Measurements from ENCODE around the gene NKIRAS2.
"Not testable (repeated sequence)": the region's sequence is repeated elsewhere in the genome, so short reads cannot be mapped to it uniquely, and the experiment has no call there.

NKIRAS2 gene

DNA sequence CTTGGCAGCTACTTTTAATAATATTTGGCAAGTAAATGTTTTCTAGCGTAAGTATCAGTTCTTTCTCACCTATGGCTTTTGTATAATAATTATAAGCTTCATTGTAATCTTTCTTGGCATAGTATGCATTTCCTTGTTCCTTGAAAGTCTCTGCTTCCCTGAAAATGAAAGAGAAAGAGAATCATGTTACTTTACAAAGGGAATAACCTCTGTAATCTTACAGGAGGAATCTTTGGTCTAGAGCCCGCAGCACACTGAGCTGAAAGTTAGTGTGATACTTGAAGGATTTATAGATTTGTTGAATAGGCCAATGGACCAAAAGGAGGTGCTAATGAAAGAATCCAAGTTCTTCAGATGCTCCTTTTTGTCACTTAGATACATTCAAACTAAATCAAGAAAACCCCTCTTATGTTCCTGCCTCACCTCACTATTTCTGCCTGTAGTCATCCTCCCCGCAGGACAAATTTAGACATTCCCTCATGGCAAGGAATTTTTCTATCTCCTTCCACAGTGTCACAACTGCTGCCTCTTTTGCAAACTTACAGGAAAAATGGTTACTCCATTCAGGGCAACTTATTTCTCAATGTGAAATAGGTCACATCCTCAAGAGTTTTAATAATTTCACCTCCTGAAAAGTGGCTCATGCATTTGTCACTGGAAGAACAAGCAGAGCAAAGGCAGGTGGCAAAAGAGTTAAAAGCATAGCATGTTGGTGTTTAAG is 19.3 kb upstream of the NKIRAS2 start:
- no peak for DNase-seq

GRCh38 chr17:42001729-42002128 is 18.2 kb upstream of the NKIRAS2 start:
- no peak for DNase-seq

- no peak for DNase-seq
Observed at GRCh38 chr17:42002175-42002791, 17.6 kb upstream of the NKIRAS2 start.

DNA sequence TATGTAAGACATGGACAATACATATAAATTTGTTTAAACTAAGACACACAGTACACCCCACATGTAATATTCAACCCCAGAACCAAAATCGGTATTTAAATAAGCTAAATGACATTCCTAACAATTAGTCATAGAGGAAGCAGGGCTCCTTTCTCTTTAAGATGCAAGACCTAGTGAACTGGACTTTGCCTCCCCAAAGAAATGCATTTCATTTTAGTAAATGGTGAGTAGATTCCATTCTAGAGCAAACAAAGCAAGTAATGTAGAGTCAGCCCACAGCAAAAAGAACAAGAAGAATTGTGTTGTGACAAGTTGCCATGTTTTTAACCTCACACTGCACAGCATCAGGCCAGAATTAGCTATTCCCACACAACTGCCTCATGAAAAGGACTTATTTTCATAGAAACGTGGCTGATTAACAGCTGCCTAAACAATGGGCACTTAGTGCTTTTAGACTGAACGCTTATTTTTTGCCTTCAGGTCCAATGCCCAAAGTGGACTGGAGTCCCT is 17.0 kb upstream of the NKIRAS2 start:
- no peak for DNase-seq

GRCh38 chr17:42005166-42005565 is 14.7 kb upstream of the NKIRAS2 start:
- no peak for DNase-seq

DNA sequence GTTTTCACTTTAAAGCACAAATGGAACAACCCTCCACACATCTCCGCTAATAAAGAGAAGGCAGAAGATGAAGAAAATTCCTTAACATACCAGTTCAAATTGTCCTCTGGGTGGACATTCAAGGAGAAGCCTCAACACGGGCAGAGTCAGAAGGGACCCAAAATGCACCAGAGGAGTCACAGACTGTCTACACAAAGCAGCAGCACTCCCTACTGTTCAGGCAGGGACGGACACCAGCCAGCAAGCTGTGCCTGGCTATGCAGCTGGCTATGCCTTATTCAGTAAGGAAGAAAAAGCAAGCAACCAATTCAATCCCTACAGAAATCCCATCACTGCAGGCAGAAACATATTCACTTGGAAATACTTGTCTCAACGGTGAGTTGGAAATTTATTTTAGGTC is 10.7 kb upstream of the NKIRAS2 start:
- no peak for DNase-seq

- not testable (repeated sequence) for DNase-seq
Observed at GRCh38 chr17:42010266-42010680, 9.6 kb upstream of the NKIRAS2 start.

GRCh38 chr17:42010898-42011516 is 8.9 kb upstream of the NKIRAS2 start:
- no peak for DNase-seq

DNA sequence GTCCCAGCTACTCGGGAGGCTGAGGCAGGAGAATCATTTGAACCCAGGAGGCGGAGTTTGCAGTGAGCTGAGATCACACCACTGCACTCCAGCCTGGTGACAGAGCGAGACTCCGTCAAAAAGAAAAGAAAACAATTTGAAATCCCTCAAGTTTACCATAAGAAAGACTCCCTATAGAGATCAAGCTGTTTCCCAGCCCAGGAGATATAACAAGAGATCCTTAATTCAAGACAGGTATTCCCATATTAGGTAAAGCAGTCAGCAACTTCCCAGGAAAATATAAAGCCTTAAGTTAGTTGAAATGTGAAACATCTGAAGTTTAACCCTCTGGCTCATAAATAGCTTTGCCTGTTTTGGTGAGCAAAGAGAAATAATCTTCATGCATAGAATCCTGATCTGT is 7.5 kb upstream of the NKIRAS2 start:
- DNase-seq, result not testable (repeated sequence)

DNA sequence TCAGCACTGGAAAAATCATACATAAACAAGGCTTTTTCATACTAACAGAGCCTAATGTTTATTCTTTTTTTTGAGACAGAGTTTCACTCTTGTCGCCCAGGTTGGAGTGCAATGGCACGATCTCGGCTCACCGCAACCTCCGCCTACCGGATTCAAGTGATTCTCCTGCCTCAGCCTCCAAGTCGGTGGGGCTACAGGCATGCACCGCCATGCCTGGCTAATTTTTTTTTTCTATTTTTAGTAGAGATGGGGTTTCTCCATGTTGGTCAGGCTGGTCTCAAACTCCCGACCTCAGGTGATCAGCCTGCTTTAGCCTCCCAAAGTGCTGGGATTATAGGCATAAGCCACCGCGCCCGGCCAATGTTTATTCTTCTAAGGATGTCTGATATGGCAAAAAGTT is 6.2 kb upstream of the NKIRAS2 start:
- not testable (repeated sequence) for DNase-seq

- no peak for DNase-seq
Observed at GRCh38 chr17:42016411-42016831, 3.5 kb upstream of the NKIRAS2 start.

- DNase-seq, result peak; percentile 91
Observed at GRCh38 chr17:42016941-42017865, 2.7 kb upstream of the NKIRAS2 start, which contains the start of gene DNAJC7. Gene DNAJC7, minus strand, starts transcription at chr17:42017439. Its CDS starts 23 bp downstream, at chr17:42017416.

DNA sequence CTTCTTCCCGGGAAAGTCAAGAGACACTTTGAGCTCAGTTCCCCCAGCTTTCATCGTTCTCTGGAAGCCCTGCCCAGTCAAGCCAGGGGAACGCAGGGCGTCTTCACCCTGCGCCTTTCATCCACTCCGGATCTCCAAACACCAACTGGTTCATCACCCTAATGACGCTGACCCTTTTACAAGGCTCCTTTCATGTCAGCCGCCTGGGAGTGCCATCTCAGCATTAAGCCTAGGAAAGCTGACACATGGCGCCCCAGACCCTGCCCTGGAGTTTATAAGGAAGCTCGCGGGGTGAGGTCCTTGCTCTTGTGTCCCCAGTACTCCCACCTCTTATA is 2.1 kb upstream of the NKIRAS2 start:
- no peak for DNase-seq

- no peak for DNase-seq
Observed at GRCh38 chr17:42018339-42018738, 1.6 kb upstream of the NKIRAS2 start.

GRCh38 chr17:42018988-42019387 is 902 bp upstream of the NKIRAS2 start:
- no peak for DNase-seq

DNA sequence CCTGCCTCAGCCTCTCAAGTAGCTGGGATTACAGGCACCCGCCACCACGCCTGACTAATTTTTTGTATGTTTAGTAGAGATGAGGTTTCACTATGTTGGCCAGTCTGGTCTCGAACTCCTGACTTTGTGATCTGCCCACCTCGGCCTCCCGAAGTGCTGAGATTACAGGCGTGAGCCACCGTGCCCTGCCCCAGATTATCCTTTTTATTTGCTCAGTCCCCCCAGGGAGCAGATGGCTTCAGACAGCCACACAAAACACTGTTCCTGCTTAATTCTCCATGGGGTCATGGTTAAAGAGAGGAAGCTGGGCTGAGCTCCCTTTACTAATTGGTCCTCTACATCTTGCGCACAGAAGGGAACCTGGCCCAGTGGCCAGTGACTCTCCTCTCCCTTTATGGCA is 955 bp downstream of the NKIRAS2 start:
- not testable (repeated sequence) for DNase-seq

DNA sequence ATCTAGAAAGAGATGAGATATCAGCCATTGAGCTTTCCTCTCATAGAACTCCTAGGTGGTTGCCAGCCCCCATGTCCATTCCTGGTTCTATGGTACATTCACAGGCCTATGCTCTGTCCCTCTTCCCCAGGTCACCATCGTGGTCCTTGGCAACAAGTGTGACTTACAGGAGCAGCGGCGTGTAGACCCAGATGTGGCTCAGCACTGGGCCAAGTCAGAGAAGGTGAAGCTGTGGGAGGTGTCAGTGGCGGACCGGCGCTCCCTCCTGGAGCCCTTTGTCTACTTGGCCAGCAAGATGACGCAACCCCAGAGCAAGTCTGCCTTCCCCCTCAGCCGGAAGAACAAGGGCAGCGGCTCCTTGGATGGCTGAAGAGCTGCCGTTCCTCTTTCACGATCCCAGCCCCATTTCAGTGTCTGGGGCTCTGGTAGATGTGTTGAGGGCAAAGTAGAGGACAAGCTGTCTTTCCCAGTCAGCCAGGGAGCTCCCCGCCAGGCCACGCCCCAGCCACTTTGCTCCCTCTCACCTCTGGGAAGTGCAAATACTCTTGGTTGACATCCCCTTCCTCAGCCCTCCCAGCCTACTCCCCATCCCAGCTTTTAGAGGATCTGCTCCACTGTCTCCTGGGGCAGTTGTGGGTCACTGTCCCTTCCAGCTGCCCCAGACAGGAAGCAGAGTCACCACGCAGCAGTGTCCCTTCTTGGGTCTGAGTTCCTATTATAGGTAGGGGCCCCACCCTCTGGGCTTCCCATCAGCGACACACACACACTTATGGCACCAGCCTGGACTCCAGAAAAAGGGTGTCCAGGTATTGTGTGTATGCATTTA is 3.8 kb downstream of the NKIRAS2 start:
- DNase-seq, result no peak

GRCh38 chr17:42025191-42025579 is 5.3 kb downstream of the NKIRAS2 start:
- DNase-seq, result no peak

DNA sequence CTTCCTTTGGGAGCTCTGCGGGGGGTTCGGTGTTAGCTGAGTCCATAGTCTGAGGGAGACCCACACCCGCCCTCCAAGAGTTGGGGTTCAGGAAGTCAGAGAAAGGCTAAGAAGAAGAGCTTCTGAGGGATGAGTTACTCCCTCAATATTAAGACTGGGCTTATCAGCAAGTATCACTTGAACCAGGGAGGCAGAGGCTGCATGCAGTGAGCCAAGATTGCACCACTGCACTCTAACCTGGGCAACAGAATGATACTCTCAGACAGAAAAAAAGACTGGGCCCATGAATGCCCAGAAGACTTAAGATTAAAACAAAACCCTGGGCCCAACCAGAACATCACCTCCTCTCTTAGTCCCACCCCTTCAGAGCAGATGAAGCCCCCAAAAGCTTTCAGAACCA is 6.0 kb downstream of the NKIRAS2 start:
- no peak for DNase-seq

- DNase-seq, result no peak
Observed at GRCh38 chr17:42026857-42027589, 7.1 kb downstream of the NKIRAS2 start.

DNA sequence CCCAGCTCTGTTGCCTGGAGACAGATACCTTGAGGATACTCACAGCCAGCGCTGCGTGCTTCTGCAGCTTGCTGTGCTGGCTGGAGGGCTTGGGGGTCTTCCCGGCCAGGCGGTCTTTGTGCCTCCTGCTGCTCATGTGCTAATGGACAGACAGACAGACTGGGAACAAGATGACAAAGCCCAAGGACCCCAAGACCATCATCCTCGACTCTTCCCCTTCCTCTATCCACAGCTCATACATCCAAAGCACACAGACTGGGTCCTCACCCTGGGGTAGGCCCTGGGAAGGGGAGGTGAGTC is 7.7 kb downstream of the NKIRAS2 start:
- DNase-seq, result no peak
